ENCODE measurements around the gene LRP1B. TPM values are rescaled to one million over a fixed set of nuclear protein-coding genes. Genes with fewer than 3 reads are reported as not detected.

The LRP1B gene
- total and polyA plus RNA-seq, 2 of the 8 experiments (the other 6 are each of a cell fraction or from before 2014, with no cell fraction given): 0.03 TPM; not detected in 1

GRCh38 chr2:140247451-140248195 lies 1883.2 kb downstream of the LRP1B start:
- no peaks in the 10 kb centered on the region for H3K79me2 ChIP-seq (ENCODE audit: control insufficient read depth in 1 of 2, insufficient read depth in 2 of 2, low read length in 2 of 2)
- H3K36me3 ChIP-seq (ENCODE audit: control insufficient read depth in 2 of 4, insufficient read depth in 4 of 4, low read length in 3 of 4): no peaks in the 10 kb centered on the region
- ChIA-PET CTCF (ENCODE audit: partially characterized antibody) (no interaction called here), POLR2A (ENCODE audit: partially characterized antibody) (no interaction called here)
- no peak overlapping the region for H2AK5ac ChIP-seq (ENCODE audit: low read depth, low read length)
- no peak overlapping the region for H2BK5ac ChIP-seq (ENCODE audit: low read depth, low read length)
- H3K4me3 ChIP-seq (ENCODE audit: extremely low read depth in 1 of 4, insufficient read depth in 2 of 4, low read depth in 3 of 4, low read length in 4 of 4): no peak overlapping the region
- no peak for TF ChIP-seq RFX5 (IDR thresholded peaks at IDR 0.05; ENCODE audit: borderline replicate concordance, low read depth, low read length)
- H4K8ac ChIP-seq (ENCODE audit: extremely low read depth, insufficient read depth, low read length): no peak overlapping the region
- no peak overlapping the region for H3K4me2 ChIP-seq (ENCODE audit: insufficient read depth in 1 of 2, low read depth in 2 of 2, low read length in 2 of 2)
- H3K4ac ChIP-seq (replicated peaks; ENCODE audit: insufficient read length, low read depth, low read length): no peak overlapping the region
- H3K9ac ChIP-seq (replicated peaks in 1 of 4; ENCODE audit: extremely low read depth in 1 of 4, low read depth in 3 of 4, low read length in 3 of 4): no peak overlapping the region
- H4K20me1 ChIP-seq (replicated peaks in 1 of 2; ENCODE audit: control insufficient read depth in 1 of 2, insufficient read depth in 2 of 2, low read length in 2 of 2): no peaks in the 10 kb centered on the region
- H2BK20ac ChIP-seq (ENCODE audit: low read length): no peak overlapping the region
- no peaks in the 10 kb centered on the region for H3K23me2 ChIP-seq (ENCODE audit: low read depth, low read length)
- H3K18ac ChIP-seq (ENCODE audit: extremely low read depth, low read length): no peak overlapping the region
- H2BK15ac ChIP-seq (ENCODE audit: low read length): no peak overlapping the region
- H3K9me3 ChIP-seq (ENCODE audit: insufficient read depth in 2 of 2, low read depth in 1 of 2, low read length in 1 of 2): no peaks in the 10 kb centered on the region
- H3K79me1 ChIP-seq (ENCODE audit: low read depth, low read length): no peaks in the 10 kb centered on the region
- no peak overlapping the region for H3K14ac ChIP-seq (ENCODE audit: insufficient read length)
- no peaks in the 10 kb centered on the region for H3K27me3 ChIP-seq (replicated peaks in 1 of 4; ENCODE audit: control insufficient read depth in 3 of 4, extremely low read depth in 1 of 4, insufficient read depth in 3 of 4, low read length in 3 of 4)
- DNase-seq (ENCODE audit: low read depth in 1 of 2, low spot score in 2 of 2) (no peak), FAIRE-seq (no peak)
- 93% methylated on average over 4 of the region's 4 CpGs; no CpG with 5 or more reads in 1 of the 2 experiments for WGBS, 2 experiments (ENCODE audit: extremely low coverage in 1 of 2, insufficient coverage in 1 of 2, insufficient read length in 1 of 2, insufficient replicate concordance in 2 of 2, low coverage in 1 of 2, low lambda C conversion rate in 2 of 2, missing lambda C conversion rate in 1 of 2)
- no peak overlapping the region for H2AFZ ChIP-seq (ENCODE audit: low read length)
- no peak overlapping the region for H3K56ac ChIP-seq (replicated peaks; ENCODE audit: insufficient read length, low read depth, low read length)
- no peak overlapping the region for H2BK120ac ChIP-seq (replicated peaks; ENCODE audit: low read depth, low read length)
- H3K4me1 ChIP-seq (replicated peaks in 1 of 4; ENCODE audit: control insufficient read depth in 3 of 4, insufficient read depth in 4 of 4, low read length in 3 of 4): no peaks in the 10 kb centered on the region
- no peak overlapping the region for H2BK12ac ChIP-seq (ENCODE audit: low read depth, low read length)
- H4K5ac ChIP-seq (ENCODE audit: insufficient read length, low read depth, low read length): no peak overlapping the region
- no peak overlapping the region for H4K91ac ChIP-seq (replicated peaks; ENCODE audit: insufficient read length, low read length)
- no peak overlapping the region for H3K23ac ChIP-seq (ENCODE audit: insufficient read length)
- no peak overlapping the region for H3K27ac ChIP-seq (ENCODE audit: low read depth, low read length)

Data from H1 (cell line).